Mucosa of rectum (tissue), 2 donors: Measurements from ENCODE around the gene CAMK2A.

Source experiments
- H3K27ac ChIP-seq, 2 donors: one replicate each; pipeline ENCODE4 v1.7.0; 2013; ENCODE audit warnings: inconsistent platforms in 2 of 2, low read depth in 2 of 2, low read length in 2 of 2
- H3K27me3 ChIP-seq, 2 donors: one replicate each; pipeline ENCODE4 v1.7.0; 2013; ENCODE audit warnings: low read length in 2 of 2; ENCODE audit not compliant: control insufficient read depth in 2 of 2, insufficient read depth in 2 of 2
- H3K36me3 ChIP-seq, 2 donors: one replicate each; pipeline ENCODE4 v1.7.0; 2013; ENCODE audit warnings: low read length in 2 of 2; ENCODE audit not compliant: control insufficient read depth in 2 of 2, insufficient read depth in 2 of 2
- H3K4me1 ChIP-seq, 2 donors: one replicate each; pipeline ENCODE4 v1.7.0; 2013; ENCODE audit warnings: low read length in 2 of 2, mild to moderate bottlenecking in 1 of 2; ENCODE audit not compliant: control insufficient read depth in 2 of 2, insufficient read depth in 2 of 2
- H3K4me3 ChIP-seq, 2 donors: one replicate each; pipeline ENCODE4 v1.7.0; 2013; ENCODE audit warnings: low read length in 2 of 2
- H3K9ac ChIP-seq, 2 donors: one replicate each; pipeline ENCODE4 v1.7.0; 2013; ENCODE audit warnings: low read length in 2 of 2, low read depth in 1 of 2, mild to moderate bottlenecking in 1 of 2
- H3K9me3 ChIP-seq, 2 donors: one replicate each; pipeline ENCODE4 v1.7.0; 2013; ENCODE audit warnings: low read length in 2 of 2; ENCODE audit not compliant: control insufficient read depth in 2 of 2
- donor health status: healthy.
- donor health status: Normal muscosa, but diverticular disease.

The CAMK2A gene

GRCh38 chr5:150265870-150266383 lies 23.6 kb downstream of the CAMK2A start:
- Histone ChIP-seq H3K9me3 (no peaks in the 10 kb centered on the region), H3K9ac (no peak overlapping the region), H3K27ac (no peak overlapping the region), H3K27me3 (no peaks in the 10 kb centered on the region), H3K4me3 (no peak overlapping the region), H3K36me3 (no peaks in the 10 kb centered on the region), H3K4me1 (no peaks in the 10 kb centered on the region)

DNA sequence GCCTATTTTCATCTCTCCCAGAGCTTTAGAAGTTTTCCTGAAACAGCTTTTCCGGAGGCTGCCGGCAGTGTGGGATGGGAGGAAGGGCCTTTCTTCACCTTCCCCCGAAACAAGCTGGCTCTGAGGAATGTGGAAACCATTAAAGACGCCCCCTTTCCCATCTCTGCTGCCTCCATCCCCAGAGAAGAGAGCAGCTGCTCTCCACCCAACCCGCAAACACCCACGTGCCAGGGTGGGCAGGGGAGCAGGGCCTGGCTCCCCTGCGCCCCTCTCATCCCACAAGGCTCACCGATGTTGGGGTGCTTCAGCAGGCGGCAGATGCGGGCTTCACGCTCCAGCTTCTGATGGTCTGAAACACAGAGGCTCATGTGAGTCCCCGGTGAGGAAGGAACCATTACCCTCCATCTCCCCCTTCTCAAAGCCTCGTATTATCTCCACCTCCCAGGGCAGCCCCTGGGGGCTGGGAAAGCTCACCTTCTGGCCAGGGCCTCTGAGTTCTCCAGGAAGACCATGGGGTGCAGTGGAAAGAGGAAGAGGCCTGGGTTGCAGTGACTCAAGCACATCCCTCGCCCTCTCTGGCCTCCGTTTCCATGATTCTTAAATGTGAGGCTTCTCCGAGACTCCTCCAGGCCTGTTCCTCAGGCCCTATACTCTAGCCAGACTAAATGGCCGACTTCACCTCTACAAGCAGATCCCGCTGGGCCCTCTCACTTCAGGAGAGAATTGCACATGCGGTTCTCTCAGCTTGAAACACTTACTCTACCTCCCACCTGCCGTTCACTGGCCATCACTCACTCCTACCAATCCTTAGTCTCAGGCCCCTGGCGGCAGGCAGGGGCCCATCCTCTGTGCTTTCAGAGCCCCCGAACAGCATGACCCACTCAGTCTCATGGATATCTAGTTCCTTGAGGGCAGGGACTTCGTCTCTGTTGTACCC lies 24.6 kb downstream of the CAMK2A start:
- no peak overlapping the region for H3K9ac ChIP-seq
- H3K9me3 ChIP-seq: no peaks in the 10 kb centered on the region
- H3K4me1 ChIP-seq: no peaks in the 10 kb centered on the region
- no peaks in the 10 kb centered on the region for H3K36me3 ChIP-seq
- H3K27me3 ChIP-seq: no peaks in the 10 kb centered on the region
- H3K4me3 ChIP-seq: no peak overlapping the region
- no peak overlapping the region for H3K27ac ChIP-seq

- Histone ChIP-seq H3K36me3 (no peaks in the 10 kb centered on the region), H3K27me3 (no peaks in the 10 kb centered on the region), H3K9ac (no peak overlapping the region), H3K4me3 (no peak overlapping the region), H3K27ac (no peak overlapping the region), H3K4me1 (no peaks in the 10 kb centered on the region), H3K9me3 (no peaks in the 10 kb centered on the region)
These were observed 25.6 kb downstream of the CAMK2A start for GRCh38 chr5:150263801-150264621.

DNA sequence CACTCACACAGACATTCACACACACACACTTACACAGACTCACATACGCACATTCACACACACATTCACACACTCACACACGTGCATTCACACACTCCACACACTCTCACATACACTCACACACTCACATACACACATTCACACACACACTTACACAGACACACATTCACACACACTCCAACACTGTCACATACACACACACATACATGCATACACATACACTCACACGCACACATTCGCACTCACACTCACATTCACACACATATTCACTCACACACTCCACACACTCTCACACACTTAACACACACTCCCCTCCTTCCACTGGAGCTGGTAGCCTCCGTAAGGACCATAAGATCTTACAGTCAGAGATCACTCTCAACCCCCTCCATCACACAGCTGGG lies 26.2 kb downstream of the CAMK2A start:
- no peak overlapping the region for H3K9ac ChIP-seq
- no peak overlapping the region for H3K4me3 ChIP-seq
- no peaks in the 10 kb centered on the region for H3K9me3 ChIP-seq
- H3K36me3 ChIP-seq: no peaks in the 10 kb centered on the region
- no peaks in the 10 kb centered on the region for H3K27me3 ChIP-seq
- H3K27ac ChIP-seq: no peak overlapping the region
- H3K4me1 ChIP-seq: no peaks in the 10 kb centered on the region

DNA sequence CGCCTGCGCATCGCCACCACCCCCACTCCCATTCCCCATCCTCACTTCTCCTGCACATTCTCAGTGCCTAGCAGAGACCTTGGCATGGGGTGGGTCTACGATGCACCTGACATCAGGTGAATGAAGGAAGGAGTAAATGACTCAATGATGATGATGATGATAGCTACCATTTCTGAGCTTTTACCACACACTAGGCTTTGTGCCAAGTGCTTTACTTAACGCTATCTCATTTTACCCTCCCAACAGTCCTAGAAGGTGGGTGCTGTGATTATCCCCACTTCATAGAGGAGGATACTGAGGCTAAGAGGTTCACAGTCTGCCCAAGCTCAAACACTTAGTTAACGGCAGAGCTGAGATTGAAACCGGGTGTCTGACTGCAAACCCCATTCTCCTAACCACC lies 27.1 kb downstream of the CAMK2A start:
- H3K4me3 ChIP-seq: no peak overlapping the region
- no peaks in the 10 kb centered on the region for H3K27me3 ChIP-seq
- no peak overlapping the region for H3K27ac ChIP-seq
- no peak overlapping the region for H3K9ac ChIP-seq
- no peaks in the 10 kb centered on the region for H3K9me3 ChIP-seq
- H3K36me3 ChIP-seq: no peaks in the 10 kb centered on the region
- no peaks in the 10 kb centered on the region for H3K4me1 ChIP-seq

GRCh38 chr5:150261231-150261630 lies 28.3 kb downstream of the CAMK2A start:
- no peaks in the 10 kb centered on the region for H3K9me3 ChIP-seq
- no peaks in the 10 kb centered on the region for H3K36me3 ChIP-seq
- H3K4me1 ChIP-seq: no peaks in the 10 kb centered on the region
- no peak overlapping the region for H3K9ac ChIP-seq
- H3K4me3 ChIP-seq: no peak overlapping the region
- H3K27me3 ChIP-seq: no peaks in the 10 kb centered on the region
- no peak overlapping the region for H3K27ac ChIP-seq

- H3K36me3 ChIP-seq: no peaks in the 10 kb centered on the region
- H3K27me3 ChIP-seq: no peaks in the 10 kb centered on the region
- no peaks in the 10 kb centered on the region for H3K9me3 ChIP-seq
- no peaks in the 10 kb centered on the region for H3K4me1 ChIP-seq
- no peak overlapping the region for H3K9ac ChIP-seq
- no peak overlapping the region for H3K4me3 ChIP-seq
- H3K27ac ChIP-seq: no peak overlapping the region
These were observed 31.4 kb downstream of the CAMK2A start for GRCh38 chr5:150258130-150258529.

GRCh38 chr5:150257424-150257823 lies 32.1 kb downstream of the CAMK2A start:
- no peaks in the 10 kb centered on the region for H3K27me3 ChIP-seq
- H3K36me3 ChIP-seq: no peaks in the 10 kb centered on the region
- no peaks in the 10 kb centered on the region for H3K4me1 ChIP-seq
- H3K9ac ChIP-seq: no peak overlapping the region
- no peak overlapping the region for H3K27ac ChIP-seq
- H3K9me3 ChIP-seq: no peaks in the 10 kb centered on the region
- H3K4me3 ChIP-seq: no peak overlapping the region

- Histone ChIP-seq H3K27ac (no peak overlapping the region), H3K4me3 (no peak overlapping the region), H3K4me1 (no peaks in the 10 kb centered on the region), H3K27me3 (no peaks in the 10 kb centered on the region), H3K36me3 (no peaks in the 10 kb centered on the region), H3K9me3 (no peaks in the 10 kb centered on the region), H3K9ac (no peak overlapping the region)
These were observed 33.0 kb downstream of the CAMK2A start for GRCh38 chr5:150256410-150257064.
